ENCODE results near the gene HIPK2. TPM values are rescaled to one million over a fixed set of nuclear protein-coding genes. Genes with fewer than 3 reads are reported as not detected.

The HIPK2 gene
- polyA plus RNA-seq, 2 of the 4 experiments (the other 2 are of a cell fraction) = 11.3 to 12.1 TPM

GRCh38 chr7:139720705-139721231 lies 57.0 kb downstream of the HIPK2 start:
- Histone ChIP-seq H3K4me1 (peaks cover 56% of the 10 kb centered on the region), H3K27ac (peak overlapping the region; percentile 7 to 52; a peak in 4 of 6 replicates), H3K9me3 (no peaks in the 10 kb centered on the region), H3K4me3 (no peak overlapping the region), H3K4me2 (peak overlapping the region; percentile 32)
- CTCF ChIA-PET = no interaction called here
- TF ChIP-seq ATOH8 (CRISPR knock-in tag; IDR thresholded peaks at IDR 0.05; ENCODE audit: low read depth) = no peak
- TF ChIP-seq RNF2 (IDR thresholded peaks at IDR 0.05; ENCODE audit: borderline replicate concordance, low read depth) = no peak
- no peak for TF ChIP-seq HMGXB4 (CRISPR knock-in tag; IDR thresholded peaks at IDR 0.05; ENCODE audit: borderline replicate concordance)
- TF ChIP-seq BHLHE40 (IDR thresholded peaks at IDR 0.05; ENCODE audit: low read depth, low read length) = no peak
- TF ChIP-seq POLR2A (IDR thresholded peaks at IDR 0.05; ENCODE audit: low read length) = no peak
- no peak for TF ChIP-seq REST (IDR thresholded peaks at IDR 0.05)
- TF ChIP-seq ZFP36 (IDR thresholded peaks at IDR 0.05; ENCODE audit: borderline replicate concordance, partially characterized antibody) = no peak
- no peak for TF ChIP-seq TP53 (CRISPR knock-in tag; IDR thresholded peaks at IDR 0.05)
- no peak for TF ChIP-seq ZC3H11A (IDR thresholded peaks at IDR 0.05)
- TF ChIP-seq PHF8 (IDR thresholded peaks at IDR 0.05; ENCODE audit: borderline replicate concordance, low read depth) = no peak
- TF ChIP-seq MAFK (IDR thresholded peaks at IDR 0.05; ENCODE audit: partially characterized antibody) = no peak
- TF ChIP-seq FOXS1 (CRISPR knock-in tag; IDR thresholded peaks at IDR 0.05) = no peak
- TF ChIP-seq SREBF2 (IDR thresholded peaks at IDR 0.05) = no peak
- TF ChIP-seq HES2 (IDR thresholded peaks at IDR 0.05) = no peak
- no peak for TF ChIP-seq E2F6 (IDR thresholded peaks at IDR 0.05; ENCODE audit: borderline replicate concordance, low read depth)
- no peak for TF ChIP-seq ELK1 (IDR thresholded peaks at IDR 0.05; ENCODE audit: low read depth, low read length)
- no peak for TF ChIP-seq ZNF302 (CRISPR knock-in tag; IDR thresholded peaks at IDR 0.05)
- TF ChIP-seq HOXA7 (CRISPR knock-in tag; IDR thresholded peaks at IDR 0.05) = no peak
- TF ChIP-seq KDM5A (IDR thresholded peaks at IDR 0.05) = no peak
- TF ChIP-seq RAD21 (conservative IDR thresholded peaks at IDR 0.05 in 1 of 2, IDR thresholded peaks at IDR 0.05 in 1 of 2) = no peak
- POLR2A ChIA-PET = no interaction called here
- FAIRE-seq (no peak), ATAC-seq (peak in 1 of 2 experiments; percentile 49; a peak in 3 of 6 replicates), DNase-seq (ENCODE audit: low read depth in 1 of 2, low spot score in 1 of 2) (no peak)
- 72% methylated on average over 12 of the region's 12 CpGs for WGBS (ENCODE audit: missing lambda C conversion rate)

Data from A549 (cell line).